Activated CD4-positive, alpha-beta memory T cell treated with anti-CD3 and anti-CD28 coated beads for 36 hours (primary cell): Measurements from ENCODE around the gene CPO. TPM values are rescaled to one million over a fixed set of nuclear protein-coding genes. Genes with fewer than 3 reads are reported as not detected.

Source experiments
- CTCF ChIA-PET: fragments of 350-600 bp; sonication (Branson Sonifier 250); formaldehyde crosslinking; loops from one replicate; lab custom pipeline; 2021; ENCODE audit warnings: antibody characterized with exemption, inconsistent platforms; lab: Charles Lee
- POLR2A ChIA-PET: fragments of 350-600 bp; sonication (Branson Sonifier 250); formaldehyde crosslinking; loops from one replicate; lab custom pipeline; 2021; ENCODE audit warnings: antibody characterized with exemption; lab: Charles Lee
- DNase-seq: peaks from one replicate; pipeline ENCODE4 v3.0.0-alpha.2; 2020
- H3K27ac Mint-ChIP-seq: one replicate; pipeline ENCODE4 v1.8.0; 2021; ENCODE audit warnings: mixed read lengths
- H3K27me3 Mint-ChIP-seq: one replicate; pipeline ENCODE4 v1.8.0; 2021; ENCODE audit warnings: mixed read lengths
- H3K36me3 Mint-ChIP-seq: one replicate; pipeline ENCODE4 v1.8.0; 2021; ENCODE audit warnings: mixed read lengths
- H3K4me1 Mint-ChIP-seq: one replicate; pipeline ENCODE4 v1.8.0; 2021; ENCODE audit warnings: low read depth, mixed read lengths
- H3K4me3 Mint-ChIP-seq: one replicate; pipeline ENCODE4 v1.8.0; 2021; ENCODE audit warnings: mild to moderate bottlenecking, mixed read lengths
- H3K9me3 Mint-ChIP-seq: one replicate; pipeline ENCODE4 v1.8.0; 2021; ENCODE audit warnings: mixed read lengths
- intact Hi-C: fragments of 100-400 bp; cut with micrococcal nuclease; formaldehyde crosslinking; loops from one replicate; pipeline ENCODE4 v1.15.1; 2023
- total RNA-seq, 2 experiments: library from RNA; stranded (reverse); gene quantifications; one replicate each; pipeline ENCODE4 v1.2.3, GENCODE V29; 2021

CPO gene
- total RNA-seq, 2 experiments from 2014 or later: not detected

- H3K36me3 Mint-ChIP-seq: no peaks in the 10 kb centered on the region
- peaks cover 24% of the 10 kb centered on the region for H3K4me1 Mint-ChIP-seq
- H3K27ac Mint-ChIP-seq: no peak overlapping the region
- peaks cover 7% of the 10 kb centered on the region for H3K9me3 Mint-ChIP-seq
- ChIA-PET POLR2A (no interaction called here), CTCF (interaction anchor here (0.6 to 2.4 kb wide), 4 partner anchors 9 to 506 kb away, joined by 3 to 8 read pairs (median 4); no protein-coding TSS in a partner anchor)
- no peak for DNase-seq
- peaks cover 3% of the 10 kb centered on the region for H3K27me3 Mint-ChIP-seq
- intact Hi-C loops: no loop called here
- H3K4me3 Mint-ChIP-seq: no peak overlapping the region
Observed at GRCh38 chr2:206990360-206990759, 51.0 kb downstream of the CPO start.

GRCh38 chr2:206991070-206991469 lies 51.8 kb downstream of the CPO start:
- peaks cover 4% of the 10 kb centered on the region for H3K9me3 Mint-ChIP-seq
- H3K36me3 Mint-ChIP-seq: no peaks in the 10 kb centered on the region
- intact Hi-C loops: no loop called here
- POLR2A ChIA-PET: no interaction called here
- no peak for DNase-seq
- no peak overlapping the region for H3K4me3 Mint-ChIP-seq
- no peak overlapping the region for H3K27ac Mint-ChIP-seq
- CTCF ChIA-PET: interaction anchor here (1.4 to 2.4 kb wide), 2 partner anchors 8 to 482 kb away, joined by 4 to 8 read pairs; no protein-coding TSS in a partner anchor
- H3K4me1 Mint-ChIP-seq: peaks cover 24% of the 10 kb centered on the region
- peaks cover 3% of the 10 kb centered on the region for H3K27me3 Mint-ChIP-seq

- no peaks in the 10 kb centered on the region for H3K9me3 Mint-ChIP-seq
- CTCF ChIA-PET: interaction anchor here (1.3 kb wide), 1 partner anchor 480 kb away, joined by 3 read pairs; no protein-coding TSS in a partner anchor
- H3K27me3 Mint-ChIP-seq: peaks cover 8% of the 10 kb centered on the region
- H3K4me3 Mint-ChIP-seq: no peak overlapping the region
- intact Hi-C loops: no loop called here
- POLR2A ChIA-PET: no interaction called here
- no peak overlapping the region for H3K27ac Mint-ChIP-seq
- H3K4me1 Mint-ChIP-seq: peaks cover 12% of the 10 kb centered on the region
- no peaks in the 10 kb centered on the region for H3K36me3 Mint-ChIP-seq
- no peak for DNase-seq
Observed at GRCh38 chr2:206993396-206993911, 54.1 kb downstream of the CPO start.

- Mint-ChIP-seq H3K9me3 (no peaks in the 10 kb centered on the region), H3K4me3 (no peak overlapping the region), H3K27me3 (peaks cover 8% of the 10 kb centered on the region), H3K27ac (no peak overlapping the region), H3K36me3 (no peaks in the 10 kb centered on the region), H3K4me1 (peaks cover 10% of the 10 kb centered on the region)
- intact Hi-C loops: no loop called here
- CTCF ChIA-PET: interaction anchor here (0.8 to 1.3 kb wide), 2 partner anchors 67 to 480 kb away, joined by 3 read pairs; no protein-coding TSS in a partner anchor
- DNase-seq: no peak
- POLR2A ChIA-PET: no interaction called here
Observed at GRCh38 chr2:206993964-206994363, 54.6 kb downstream of the CPO start.

- Mint-ChIP-seq H3K27ac (no peak overlapping the region), H3K36me3 (no peaks in the 10 kb centered on the region), H3K4me3 (no peak overlapping the region), H3K9me3 (no peaks in the 10 kb centered on the region), H3K27me3 (peaks cover 8% of the 10 kb centered on the region), H3K4me1 (no peaks in the 10 kb centered on the region)
- ChIA-PET CTCF (no interaction called here), POLR2A (no interaction called here)
- intact Hi-C loops: no loop called here
- no peak for DNase-seq
Observed at GRCh38 chr2:206996556-206997065, 57.3 kb downstream of the CPO start.

- H3K36me3 Mint-ChIP-seq: no peaks in the 10 kb centered on the region
- ChIA-PET CTCF (no interaction called here), POLR2A (no interaction called here)
Observed at GRCh38 chr2:207008105-207008990, 69.0 kb downstream of the CPO start.

GRCh38 chr2:207012461-207012860 lies 73.1 kb downstream of the CPO start:
- no peak overlapping the region for H3K27ac Mint-ChIP-seq
- POLR2A ChIA-PET: no interaction called here
- no peaks in the 10 kb centered on the region for H3K9me3 Mint-ChIP-seq

More at GRCh38 chr2:207008105-207008990, 69.0 kb downstream of the CPO start:
- no peak for DNase-seq
- no peaks in the 10 kb centered on the region for H3K4me1 Mint-ChIP-seq
- no peak overlapping the region for H3K4me3 Mint-ChIP-seq
- intact Hi-C loops: no loop called here
- H3K27me3 Mint-ChIP-seq: peaks cover under 1% of the 10 kb centered on the region
- no peak overlapping the region for H3K27ac Mint-ChIP-seq
- H3K9me3 Mint-ChIP-seq: peaks cover 2% of the 10 kb centered on the region

GRCh38 chr2:207014424-207014823 lies 75.1 kb downstream of the CPO start:
- Mint-ChIP-seq H3K36me3 (no peaks in the 10 kb centered on the region), H3K4me3 (no peak overlapping the region), H3K9me3 (no peaks in the 10 kb centered on the region), H3K27ac (no peak overlapping the region), H3K27me3 (peaks cover 2% of the 10 kb centered on the region), H3K4me1 (no peaks in the 10 kb centered on the region)
- POLR2A ChIA-PET: no interaction called here
- intact Hi-C loops: no loop called here
- no peak for DNase-seq
- CTCF ChIA-PET: interaction anchor here (1.4 kb wide), 1 partner anchor 30 kb away, joined by 4 read pairs; no protein-coding TSS in a partner anchor

More at GRCh38 chr2:207012461-207012860, 73.1 kb downstream of the CPO start:
- Mint-ChIP-seq H3K36me3 (no peaks in the 10 kb centered on the region), H3K4me3 (no peak overlapping the region), H3K27me3 (peaks cover 2% of the 10 kb centered on the region), H3K4me1 (no peaks in the 10 kb centered on the region)
- DNase-seq: no peak
- intact Hi-C loops: no loop called here
- CTCF ChIA-PET: no interaction called here

GRCh38 chr2:207015901-207016300 lies 76.6 kb downstream of the CPO start:
- intact Hi-C loops: no loop called here
- peaks cover 2% of the 10 kb centered on the region for H3K27me3 Mint-ChIP-seq
- H3K36me3 Mint-ChIP-seq: no peaks in the 10 kb centered on the region
- H3K4me1 Mint-ChIP-seq: no peaks in the 10 kb centered on the region
- H3K27ac Mint-ChIP-seq: no peak overlapping the region
- no peaks in the 10 kb centered on the region for H3K9me3 Mint-ChIP-seq
- no peak overlapping the region for H3K4me3 Mint-ChIP-seq
- ChIA-PET POLR2A (no interaction called here), CTCF (no interaction called here)
- no peak for DNase-seq

Other genes with a start within 250 kb of the CPO start
- gene DYTN, start 221.1 kb upstream of the CPO start, total RNA-seq: not detected
- gene MDH1B, start 174.2 kb upstream of the CPO start, total RNA-seq: under 1 TPM; 0.74 to 0.87 TPM
- gene FASTKD2, start 173.9 kb upstream of the CPO start, total RNA-seq: 10 to 100 TPM; 31.3 to 32.0 TPM
- gene KLF7, start 226.4 kb downstream of the CPO start, total RNA-seq: 10 to 100 TPM; 24.1 to 29.5 TPM